Uterus (tissue), 2 donors: Measurements from ENCODE around the gene PIP5K1C.
A peak's percentile ranks its signal among the peaks of the same experiment; 100 is the strongest.

Experiments used
- POLR2A ChIP-seq, 2 donors: fragments of 450-650 bp; IDR thresholded peaks; one replicate each; pipeline ENCODE4 v1.6.1; 2016; ENCODE audit warnings: antibody characterized with exemption in 2 of 2, mild to moderate bottlenecking in 1 of 2, moderate library complexity in 1 of 2
- TF ChIP-seq, protein P1 (sequence below), 4 experiments: fragments of 200-600 bp in 2 of 4; fragments of 450-650 bp in 2 of 4; sonication (generic) in 2 of 4; IDR thresholded peaks; one replicate each; pipeline ENCODE4 v1.5.1; 2016 to 2019; ENCODE audit warnings: antibody characterized with exemption in 4 of 4, mild to moderate bottlenecking in 2 of 4, moderate library complexity in 1 of 4

DNA sequence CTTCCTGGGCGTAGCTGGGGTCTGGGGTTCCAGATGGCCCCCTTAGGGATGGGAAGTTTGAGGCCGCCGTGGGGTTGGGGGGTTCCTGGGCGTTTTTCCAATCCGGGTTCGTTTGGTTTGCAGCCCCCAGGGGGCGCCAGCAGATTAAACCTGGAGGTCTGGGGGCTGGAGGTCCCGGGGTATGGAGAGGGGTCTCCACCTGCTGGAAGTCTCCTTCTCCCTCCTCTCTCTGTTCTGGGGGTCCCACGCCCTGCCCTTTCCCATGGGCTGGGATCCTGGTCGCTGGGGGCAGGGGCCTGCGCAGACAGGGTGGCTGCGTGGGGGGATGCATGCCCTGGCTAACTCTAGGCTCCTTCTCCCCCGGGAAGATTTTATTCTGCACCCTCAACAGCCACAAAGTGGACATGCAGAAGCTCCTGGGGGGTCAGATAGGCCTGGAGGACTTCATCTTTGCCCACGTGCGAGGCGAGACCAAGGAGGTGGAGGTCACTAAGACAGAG is 114.1 kb downstream of the PIP5K1C start:
- TF ChIP-seq, protein P1, sequence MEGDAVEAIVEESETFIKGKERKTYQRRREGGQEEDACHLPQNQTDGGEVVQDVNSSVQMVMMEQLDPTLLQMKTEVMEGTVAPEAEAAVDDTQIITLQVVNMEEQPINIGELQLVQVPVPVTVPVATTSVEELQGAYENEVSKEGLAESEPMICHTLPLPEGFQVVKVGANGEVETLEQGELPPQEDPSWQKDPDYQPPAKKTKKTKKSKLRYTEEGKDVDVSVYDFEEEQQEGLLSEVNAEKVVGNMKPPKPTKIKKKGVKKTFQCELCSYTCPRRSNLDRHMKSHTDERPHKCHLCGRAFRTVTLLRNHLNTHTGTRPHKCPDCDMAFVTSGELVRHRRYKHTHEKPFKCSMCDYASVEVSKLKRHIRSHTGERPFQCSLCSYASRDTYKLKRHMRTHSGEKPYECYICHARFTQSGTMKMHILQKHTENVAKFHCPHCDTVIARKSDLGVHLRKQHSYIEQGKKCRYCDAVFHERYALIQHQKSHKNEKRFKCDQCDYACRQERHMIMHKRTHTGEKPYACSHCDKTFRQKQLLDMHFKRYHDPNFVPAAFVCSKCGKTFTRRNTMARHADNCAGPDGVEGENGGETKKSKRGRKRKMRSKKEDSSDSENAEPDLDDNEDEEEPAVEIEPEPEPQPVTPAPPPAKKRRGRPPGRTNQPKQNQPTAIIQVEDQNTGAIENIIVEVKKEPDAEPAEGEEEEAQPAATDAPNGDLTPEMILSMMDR (IDR thresholded peaks at IDR 0.05), result peak; percentile 37 to 54 (median 38)
- no peak for TF ChIP-seq POLR2A (IDR thresholded peaks at IDR 0.05)
